GM12892 (cell line): Measurements from ENCODE around the gene CPZ.

ENCODE experiments used
- DNase-seq: peaks from one replicate; pipeline ENCODE4 v3.0.0; 2011; ENCODE audit not compliant: insufficient read length
- FAIRE-seq: peaks from 2 replicates; lab custom pipeline; 2011; peaks lifted over from hg19 to GRCh38; lab: Jason Lieb, UNC
- POLR2A ChIP-seq: IDR thresholded peaks from 2 replicates; pipeline ENCODE4 v1.6.1; 2011; ENCODE audit warnings: low read depth, low read length, control low read depth
- POLR2AphosphoS5 ChIP-seq: IDR thresholded peaks from 2 replicates; pipeline ENCODE4 v1.6.1; 2011; ENCODE audit warnings: low read depth, low read length, control low read depth
- TAF1 ChIP-seq: IDR thresholded peaks from 2 replicates; pipeline ENCODE4 v1.6.1; 2011; ENCODE audit warnings: low read depth, mild to moderate bottlenecking, control low read depth, low read length, borderline replicate concordance

The CPZ gene

DNA sequence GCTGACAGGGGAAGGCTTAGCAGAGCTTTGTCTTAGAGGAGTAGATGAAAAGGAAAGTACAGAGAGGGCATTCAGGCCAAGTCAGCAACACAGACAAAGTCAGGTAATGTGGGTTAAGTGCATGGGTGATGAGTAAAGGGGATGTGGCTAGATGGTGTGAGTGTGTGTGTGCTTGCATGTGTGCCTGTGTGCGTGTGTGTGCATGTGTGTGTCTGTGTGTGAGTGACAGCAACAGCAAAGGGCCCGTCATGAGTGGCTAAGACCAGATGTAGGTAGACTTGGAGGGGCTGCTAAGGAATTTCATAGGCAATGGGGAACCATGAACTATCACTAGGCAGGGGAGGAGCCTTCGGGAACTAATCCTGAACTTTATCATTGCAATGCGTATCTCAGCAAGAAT lies 14.6 kb upstream of the CPZ start:
- FAIRE-seq (no peak), DNase-seq (no peak)
- TF ChIP-seq POLR2A, result no peak
- TF ChIP-seq POLR2AphosphoS5, result no peak
- TF ChIP-seq TAF1, result no peak

DNA sequence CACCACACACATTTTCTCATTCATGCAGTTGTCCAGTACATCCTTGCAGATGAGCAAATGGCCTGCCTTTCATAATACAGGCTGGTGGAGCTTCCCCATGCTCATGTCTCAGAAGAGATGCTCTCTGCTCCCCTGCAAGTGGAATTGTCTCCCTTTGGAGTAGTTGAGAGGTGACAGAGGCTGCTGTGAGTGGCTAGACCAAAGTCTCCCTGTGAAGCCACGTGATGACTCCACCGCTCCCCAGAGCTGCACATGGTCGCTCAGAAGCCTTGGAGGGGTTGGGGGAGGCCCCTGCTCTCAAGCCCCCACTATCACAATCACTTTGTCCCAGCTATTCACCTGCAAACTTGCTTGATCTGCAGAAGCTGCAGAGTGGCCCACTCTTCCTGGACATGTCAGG lies 13.8 kb upstream of the CPZ start:
- DNase-seq (no peak), FAIRE-seq (no peak)
- TF ChIP-seq POLR2A (no peak), TAF1 (no peak), POLR2AphosphoS5 (no peak)

DNA sequence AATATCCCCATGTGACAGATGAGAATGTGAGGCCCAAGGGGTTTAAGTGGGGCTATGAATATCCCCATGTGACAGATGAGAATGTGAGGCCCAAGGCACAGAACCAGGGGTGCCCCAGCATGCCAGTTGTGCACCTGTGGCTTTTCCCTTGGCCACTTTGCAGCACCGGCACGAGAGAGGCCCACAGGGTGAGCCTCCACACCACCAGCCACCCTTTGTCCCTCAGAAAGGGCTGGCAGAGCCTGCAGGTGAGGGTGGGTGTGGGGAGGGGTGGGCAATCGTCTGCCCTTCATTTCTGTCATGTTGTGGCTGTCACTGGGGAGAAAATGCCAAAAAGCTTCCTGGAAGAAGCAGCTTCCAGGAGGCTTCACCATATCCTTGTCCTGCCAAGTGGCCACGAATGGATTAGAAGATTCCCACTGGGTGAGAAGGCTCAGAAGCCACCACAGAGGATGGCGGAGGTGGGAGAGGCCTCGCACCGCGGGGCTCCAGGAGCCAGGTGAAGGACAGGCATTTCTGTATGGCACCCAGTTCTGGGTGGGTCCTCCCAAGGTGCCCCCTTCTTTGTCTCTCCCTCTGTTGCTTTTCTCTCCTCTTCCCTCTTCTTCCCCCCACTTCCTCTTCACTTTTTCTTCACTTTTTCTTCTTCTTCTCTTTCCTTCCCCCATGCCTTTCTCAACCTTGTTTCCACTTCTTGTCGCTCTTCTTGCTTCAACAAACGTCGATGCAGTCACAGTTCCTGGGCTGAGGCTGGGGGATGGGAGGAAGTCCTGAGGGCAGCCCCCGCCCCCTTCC lies 12.8 kb upstream of the CPZ start:
- no peak for TF ChIP-seq POLR2A
- no peak for TF ChIP-seq POLR2AphosphoS5
- TF ChIP-seq TAF1, result no peak
- peak; percentile 7 for DNase-seq
- no peak for FAIRE-seq

DNA sequence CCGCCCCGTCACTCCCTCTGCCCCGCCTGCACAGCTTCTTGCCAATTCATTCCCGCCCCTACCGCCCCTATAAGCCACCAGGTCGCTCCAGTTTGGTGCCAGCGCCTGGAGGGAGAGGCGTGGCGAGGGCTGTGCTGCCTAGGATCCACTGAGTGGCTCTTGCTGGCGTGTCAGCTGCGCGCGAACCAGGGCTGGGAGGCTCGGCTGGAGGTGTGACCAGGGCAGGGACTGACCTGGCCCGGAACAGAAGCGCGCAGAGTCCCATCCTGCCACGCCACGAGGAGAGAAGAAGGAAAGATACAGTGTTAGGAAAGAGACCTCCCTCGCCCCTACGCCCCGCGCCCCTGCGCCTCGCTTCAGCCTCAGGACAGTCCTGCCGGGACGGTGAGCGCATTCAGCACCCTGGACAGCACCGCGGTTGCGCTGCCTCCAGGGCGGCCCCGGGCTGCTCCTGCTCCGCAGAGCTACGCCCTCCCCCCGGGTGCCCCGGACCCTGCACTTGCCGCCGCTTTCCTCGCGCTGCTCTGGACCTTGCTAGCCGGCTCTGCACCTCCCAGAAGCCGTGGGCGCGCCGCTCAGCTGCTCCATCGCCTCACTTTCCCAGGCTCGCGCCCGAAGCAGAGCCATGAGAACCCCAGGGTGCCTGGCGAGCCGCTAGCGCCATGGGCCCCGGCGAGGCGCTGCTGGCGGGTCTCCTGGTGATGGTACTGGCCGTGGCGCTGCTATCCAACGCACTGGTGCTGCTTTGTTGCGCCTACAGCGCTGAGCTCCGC lies 12.1 kb upstream of the CPZ start, which contains the start of gene GPR78:
TSS of gene GPR78 (plus strand) at position 72 of the 773 bp plus-strand sequence. CDS start at position 663, 591 bp downstream.
- TF ChIP-seq TAF1, result no peak
- TF ChIP-seq POLR2A, result no peak
- TF ChIP-seq POLR2AphosphoS5, result no peak
- FAIRE-seq (no peak), DNase-seq (peak; percentile 39)

DNA sequence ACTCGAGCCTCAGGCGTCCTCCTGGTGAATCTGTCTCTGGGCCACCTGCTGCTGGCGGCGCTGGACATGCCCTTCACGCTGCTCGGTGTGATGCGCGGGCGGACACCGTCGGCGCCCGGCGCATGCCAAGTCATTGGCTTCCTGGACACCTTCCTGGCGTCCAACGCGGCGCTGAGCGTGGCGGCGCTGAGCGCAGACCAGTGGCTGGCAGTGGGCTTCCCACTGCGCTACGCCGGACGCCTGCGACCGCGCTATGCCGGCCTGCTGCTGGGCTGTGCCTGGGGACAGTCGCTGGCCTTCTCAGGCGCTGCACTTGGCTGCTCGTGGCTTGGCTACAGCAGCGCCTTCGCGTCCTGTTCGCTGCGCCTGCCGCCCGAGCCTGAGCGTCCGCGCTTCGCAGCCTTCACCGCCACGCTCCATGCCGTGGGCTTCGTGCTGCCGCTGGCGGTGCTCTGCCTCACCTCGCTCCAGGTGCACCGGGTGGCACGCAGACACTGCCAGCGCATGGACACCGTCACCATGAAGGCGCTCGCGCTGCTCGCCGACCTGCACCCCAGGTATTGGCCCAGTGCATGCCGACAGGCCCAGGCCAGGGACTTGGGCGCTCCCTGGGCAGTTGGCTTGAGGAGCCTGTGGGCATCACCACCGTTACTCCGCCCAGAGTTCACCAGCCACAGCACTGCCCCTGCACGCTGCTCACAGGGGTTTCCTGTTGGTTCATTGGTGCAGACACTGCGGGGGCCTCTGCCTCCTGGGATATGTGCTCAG lies 11.3 kb upstream of the CPZ start:
- FAIRE-seq (no peak), DNase-seq (no peak)
- TF ChIP-seq POLR2A (no peak), POLR2AphosphoS5 (no peak)

DNA sequence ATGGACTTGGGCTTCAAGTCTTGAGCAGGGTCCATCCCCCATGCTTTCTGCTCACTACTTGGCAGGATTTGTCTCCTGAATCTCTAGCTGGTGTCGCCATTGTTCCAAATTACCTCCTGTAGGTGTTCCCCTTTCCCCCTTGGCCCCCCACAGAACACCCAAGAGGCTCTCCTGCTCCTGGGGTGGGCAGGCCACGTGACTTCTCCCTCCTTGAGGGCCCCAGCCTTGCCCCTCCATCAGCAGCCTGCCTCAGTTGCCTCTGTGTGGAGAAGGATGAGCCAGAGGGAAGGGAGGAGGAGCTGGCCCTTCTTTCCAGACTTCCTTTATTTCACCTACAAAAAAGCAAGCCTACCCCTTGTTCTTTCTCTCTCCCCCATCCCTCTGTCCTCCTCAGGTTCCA lies 10.5 kb upstream of the CPZ start:
- no peak for DNase-seq
- no peak for FAIRE-seq
- TF ChIP-seq POLR2A (no peak), POLR2AphosphoS5 (no peak), TAF1 (no peak)

DNA sequence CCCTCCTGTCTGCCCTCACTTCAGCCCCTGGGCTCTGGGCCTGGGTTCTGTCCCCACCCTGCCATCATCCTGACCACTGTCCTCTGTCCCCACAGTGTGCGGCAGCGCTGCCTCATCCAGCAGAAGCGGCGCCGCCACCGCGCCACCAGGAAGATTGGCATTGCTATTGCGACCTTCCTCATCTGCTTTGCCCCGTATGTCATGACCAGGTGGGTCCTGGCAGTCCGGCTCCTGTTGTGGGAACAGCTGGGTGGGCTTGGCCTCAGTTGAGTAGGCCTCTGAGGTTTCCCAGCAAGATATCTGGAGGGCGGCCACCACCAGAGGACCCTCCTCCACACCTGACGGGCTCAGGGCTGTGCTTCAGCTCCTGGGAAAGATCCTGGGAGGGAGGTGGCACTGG lies 10.1 kb upstream of the CPZ start:
- TF ChIP-seq POLR2AphosphoS5, result no peak
- TF ChIP-seq TAF1, result no peak
- TF ChIP-seq POLR2A, result no peak
- no peak for FAIRE-seq
- no peak for DNase-seq

DNA sequence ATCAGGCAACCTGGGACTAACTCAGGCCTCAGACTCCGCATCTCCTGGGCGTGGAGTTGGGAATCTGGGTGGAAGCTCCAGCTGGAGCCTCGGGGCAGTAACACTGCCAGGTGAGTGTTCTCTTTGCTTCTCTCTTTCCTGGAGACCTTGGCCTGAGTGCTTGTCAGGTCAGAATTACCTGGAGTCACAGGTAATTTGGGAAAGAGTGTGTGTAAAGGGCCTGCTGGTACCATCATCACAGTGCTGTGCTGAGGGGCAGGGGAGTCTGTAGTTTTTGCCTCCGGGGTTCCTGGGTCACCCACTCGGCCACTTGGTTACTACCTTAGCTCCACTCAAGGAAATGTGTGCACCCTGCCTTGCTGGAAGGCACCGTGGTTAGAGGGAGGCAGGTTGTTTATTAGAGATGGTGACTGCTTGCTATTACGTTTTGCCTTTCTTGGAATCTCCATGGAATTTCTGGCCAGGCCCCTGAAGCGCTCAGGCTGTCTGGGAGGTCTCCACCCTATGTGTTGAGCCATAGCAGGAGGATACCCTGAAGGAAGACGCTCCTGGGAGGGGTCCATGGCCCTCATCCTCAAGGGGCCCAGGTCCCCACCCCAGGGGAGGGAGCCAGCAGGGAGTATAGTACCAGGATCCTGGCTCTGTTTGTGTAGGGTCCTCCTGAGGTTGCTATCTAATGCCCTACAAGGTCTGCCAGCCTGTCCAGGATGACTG lies 9.5 kb upstream of the CPZ start:
- no peak for TF ChIP-seq TAF1
- TF ChIP-seq POLR2AphosphoS5, result no peak
- TF ChIP-seq POLR2A, result no peak
- DNase-seq (no peak), FAIRE-seq (no peak)

DNA sequence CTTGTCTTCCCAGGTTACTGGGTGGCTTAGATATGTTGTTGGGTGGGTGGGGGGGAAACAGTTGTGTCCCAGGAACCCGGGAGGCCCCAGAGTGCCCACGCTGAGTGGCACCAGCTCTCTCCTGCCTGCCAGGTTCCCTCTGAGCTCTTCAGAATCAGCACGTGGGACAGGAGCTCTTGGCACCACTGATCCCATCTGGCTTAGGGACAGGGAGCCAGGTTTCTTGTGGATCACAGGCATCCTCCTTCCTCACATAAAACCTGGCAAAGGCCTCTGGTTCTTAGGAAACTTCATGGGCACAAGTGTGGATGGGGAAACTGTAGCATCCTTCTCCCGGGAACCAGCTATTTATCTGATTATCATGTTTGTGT lies 8.9 kb upstream of the CPZ start:
- TF ChIP-seq TAF1, result no peak
- TF ChIP-seq POLR2AphosphoS5, result no peak
- no peak for TF ChIP-seq POLR2A
- FAIRE-seq, result no peak
- DNase-seq, result no peak

DNA sequence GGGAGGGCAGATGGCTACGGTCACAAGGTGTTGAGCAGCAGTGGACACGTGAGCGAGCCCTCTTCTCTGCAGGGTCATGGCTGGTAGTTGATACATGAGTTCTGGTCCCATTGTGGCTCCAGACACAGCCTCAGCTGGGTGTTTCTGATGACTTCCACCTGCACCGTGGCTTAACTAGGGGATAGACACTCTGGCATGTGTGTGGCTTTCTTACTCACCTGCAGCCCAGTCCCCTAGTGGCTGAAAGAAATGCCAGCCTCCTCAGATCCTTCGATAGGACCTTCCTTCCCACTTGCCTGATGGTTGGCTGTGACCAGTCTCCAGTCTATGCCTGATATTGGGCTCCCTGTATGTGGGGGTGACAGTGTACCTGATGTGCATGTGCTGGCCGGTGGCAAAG lies 7.4 kb upstream of the CPZ start:
- FAIRE-seq (no peak), DNase-seq (no peak)
- TF ChIP-seq POLR2AphosphoS5 (no peak), POLR2A (no peak), TAF1 (no peak)
